H1 (cell line): ENCODE results near the gene ATP9B. TPM values are rescaled to one million over a fixed set of nuclear protein-coding genes. Genes with fewer than 3 reads are reported as not detected.

Experiments used
- CTCF ChIA-PET: fragments of 300-600 bp; sonication (Branson Sonifier 250); formaldehyde crosslinking; loops from one replicate; lab custom pipeline; 2021; ENCODE audit not compliant: partially characterized antibody; lab: Charles Lee
- POLR2A ChIA-PET: fragments of 300-600 bp; sonication (Branson Sonifier 250); formaldehyde crosslinking; loops from one replicate; lab custom pipeline; 2021; ENCODE audit warnings: inconsistent platforms; ENCODE audit not compliant: partially characterized antibody; lab: Charles Lee
- DNase-seq, 2 experiments: peaks; one replicate each; pipeline versions ENCODE4 v3.0.0 to v3.0.0-alpha.2; 2010 to 2022; ENCODE audit warnings: low spot score in 2 of 2, low read depth in 1 of 2, mixed read lengths in 1 of 2
- FAIRE-seq: peaks from 2 replicates; lab custom pipeline; 2011; peaks lifted over from hg19 to GRCh38; lab: Jason Lieb, UNC
- H2AFZ ChIP-seq: 2 replicates; pipeline ENCODE4 v1.8.1; 2012; ENCODE audit warnings: low read length, inconsistent platforms
- H2AK5ac ChIP-seq: 2 replicates; pipeline ENCODE4 v1.6.1; 2013; ENCODE audit warnings: low read depth, low read length
- H2BK120ac ChIP-seq: replicated peaks from 2 replicates; pipeline ENCODE3; 2013; ENCODE audit warnings: low read depth, low read length, inconsistent platforms
- H2BK12ac ChIP-seq: 2 replicates; pipeline ENCODE4 v1.6.1; 2013; ENCODE audit warnings: low read depth, low read length
- H2BK15ac ChIP-seq: 2 replicates; pipeline ENCODE4 v1.6.1; 2013; ENCODE audit warnings: low read length
- H2BK20ac ChIP-seq: 2 replicates; pipeline ENCODE4 v1.6.1; 2013; ENCODE audit warnings: low read length
- H2BK5ac ChIP-seq: 2 replicates; pipeline ENCODE4 v1.6.1; 2013; ENCODE audit warnings: low read depth, low read length
- H3K14ac ChIP-seq: 2 replicates; pipeline ENCODE4 v1.6.1; 2013; ENCODE audit warnings: inconsistent platforms; ENCODE audit not compliant: insufficient read length
- H3K18ac ChIP-seq: 2 replicates; pipeline ENCODE4 v1.6.1; 2013; ENCODE audit warnings: low read length; ENCODE audit errors: extremely low read depth
- H3K23ac ChIP-seq: 2 replicates; pipeline ENCODE4 v1.6.1; 2013; ENCODE audit warnings: inconsistent platforms; ENCODE audit not compliant: insufficient read length
- H3K23me2 ChIP-seq: 2 replicates; pipeline ENCODE4 v1.6.1; 2013; ENCODE audit warnings: low read depth, low read length
- H3K27ac ChIP-seq: 2 replicates; pipeline ENCODE4 v1.6.1; 2011; ENCODE audit warnings: low read depth, low read length, inconsistent platforms
- H3K27me3 ChIP-seq, 4 experiments: replicated peaks in 1 of 4; 1 replicate in 1 of 4; 2 replicates in 3 of 4; pipeline versions ENCODE4 v1.6.1 to v1.8.1; 2011 to 2013; ENCODE audit warnings: low read length in 3 of 4, mild to moderate bottlenecking in 3 of 4, inconsistent platforms in 2 of 4, mixed read lengths in 2 of 4, moderate library complexity in 1 of 4; ENCODE audit not compliant: control insufficient read depth in 3 of 4, insufficient read depth in 3 of 4; ENCODE audit errors: extremely low read depth in 1 of 4
- H3K36me3 ChIP-seq, 4 experiments: 2 replicates each; pipeline versions ENCODE4 v1.6.1 to v1.8.1; 2011 to 2013; ENCODE audit warnings: mild to moderate bottlenecking in 4 of 4, low read length in 3 of 4, moderate library complexity in 2 of 4, control low read depth in 1 of 4, inconsistent platforms in 1 of 4; ENCODE audit not compliant: insufficient read depth in 4 of 4, control insufficient read depth in 2 of 4
- H3K4ac ChIP-seq: replicated peaks from 2 replicates; pipeline ENCODE3; 2013; ENCODE audit warnings: low read length, low read depth, mixed read lengths, inconsistent platforms; ENCODE audit not compliant: insufficient read length
- H3K4me1 ChIP-seq, 4 experiments: replicated peaks in 1 of 4; 1 replicate in 1 of 4; 2 replicates in 3 of 4; pipeline versions ENCODE4 v1.6.1 to v1.8.1; 2011 to 2013; ENCODE audit warnings: low read length in 3 of 4, inconsistent platforms in 2 of 4, mixed read lengths in 1 of 4; ENCODE audit not compliant: insufficient read depth in 4 of 4, control insufficient read depth in 3 of 4
- H3K4me2 ChIP-seq, 2 experiments: 2 replicates each; pipeline versions ENCODE4 v1.6.1 to v1.8.1; 2011 to 2013; ENCODE audit warnings: low read depth in 2 of 2, low read length in 2 of 2, control low read depth in 1 of 2, inconsistent platforms in 1 of 2, mild to moderate bottlenecking in 1 of 2; ENCODE audit not compliant: insufficient read depth in 1 of 2
- H3K4me3 ChIP-seq, 4 experiments: fragments of 200-600, 300-600 bp in 1 of 4; sonication (generic), shearing (Covaris generic), sonication (Bioruptor Twin) in 1 of 4; 2 replicates each; pipeline versions ENCODE4 v1.5.1 to v1.8.1; 2011 to 2016; ENCODE audit warnings: low read length in 4 of 4, low read depth in 3 of 4, control low read depth in 2 of 4, inconsistent platforms in 2 of 4, mild to moderate bottlenecking in 2 of 4, mixed read lengths in 1 of 4, moderate library complexity in 1 of 4; ENCODE audit not compliant: insufficient read depth in 2 of 4; ENCODE audit errors: extremely low read depth in 1 of 4
- H3K56ac ChIP-seq: replicated peaks from 2 replicates; pipeline ENCODE3; 2013; ENCODE audit warnings: low read depth, mild to moderate bottlenecking, mixed read lengths, low read length, inconsistent platforms; ENCODE audit not compliant: insufficient read length
- H3K79me1 ChIP-seq: 2 replicates; pipeline ENCODE4 v1.6.1; 2013; ENCODE audit warnings: low read depth, low read length, control low read depth
- H3K79me2 ChIP-seq, 2 experiments: 2 replicates each; pipeline versions ENCODE4 v1.6.1 to v1.8.1; 2012 to 2013; ENCODE audit warnings: low read length in 2 of 2, mild to moderate bottlenecking in 2 of 2, inconsistent platforms in 1 of 2; ENCODE audit not compliant: insufficient read depth in 2 of 2, control insufficient read depth in 1 of 2
- H3K9ac ChIP-seq, 4 experiments: replicated peaks in 1 of 4; 1 replicate in 1 of 4; 2 replicates in 3 of 4; pipeline versions ENCODE4 v1.6.1 to v1.8.1; 2011 to 2013; ENCODE audit warnings: low read depth in 3 of 4, low read length in 3 of 4, control low read depth in 2 of 4, mild to moderate bottlenecking in 2 of 4, moderate library complexity in 2 of 4, inconsistent platforms in 1 of 4; ENCODE audit errors: extremely low read depth in 1 of 4
- H3K9me3 ChIP-seq, 2 experiments: 2 replicates each; pipeline versions ENCODE4 v1.6.1 to v1.8.1; 2012 to 2013; ENCODE audit warnings: mild to moderate bottlenecking in 2 of 2, moderate library complexity in 2 of 2, control low read depth in 1 of 2, inconsistent platforms in 1 of 2, low read depth in 1 of 2, low read length in 1 of 2, mixed read lengths in 1 of 2; ENCODE audit not compliant: insufficient read depth in 2 of 2
- H4K20me1 ChIP-seq, 2 experiments: replicated peaks in 1 of 2; 2 replicates each; pipeline versions ENCODE3 to v1.8.1; 2011 to 2013; ENCODE audit warnings: inconsistent platforms in 2 of 2, low read length in 2 of 2, mild to moderate bottlenecking in 1 of 2; ENCODE audit not compliant: insufficient read depth in 2 of 2, control insufficient read depth in 1 of 2
- H4K5ac ChIP-seq: 2 replicates; pipeline ENCODE4 v1.6.1; 2013; ENCODE audit warnings: low read length, low read depth, mixed read lengths, inconsistent platforms; ENCODE audit not compliant: insufficient read length
- H4K8ac ChIP-seq: 2 replicates; pipeline ENCODE4 v1.8.0; 2013; ENCODE audit warnings: mild to moderate bottlenecking, moderate library complexity, low read length, inconsistent platforms; ENCODE audit not compliant: insufficient read depth; ENCODE audit errors: extremely low read depth
- H4K91ac ChIP-seq: replicated peaks from 2 replicates; pipeline ENCODE3; 2013; ENCODE audit warnings: low read length, mixed read lengths, inconsistent platforms; ENCODE audit not compliant: insufficient read length
- ATF2 ChIP-seq: IDR thresholded peaks from 2 replicates; pipeline ENCODE4 v1.6.1; 2012; ENCODE audit warnings: low read length, inconsistent platforms
- CEBPB ChIP-seq: IDR thresholded peaks from 2 replicates; pipeline ENCODE4 v1.6.1; 2012; ENCODE audit warnings: low read depth, low read length
- CHD2 ChIP-seq: IDR thresholded peaks from 2 replicates; pipeline ENCODE4 v1.6.1; 2012; ENCODE audit warnings: low read length, improper control_type of control experiment
- CREB1 ChIP-seq: IDR thresholded peaks from 2 replicates; pipeline ENCODE4 v1.6.1; 2012; ENCODE audit warnings: inconsistent platforms
- KDM5A ChIP-seq: fragments of 200-600 bp; IDR thresholded peaks from 2 replicates; pipeline ENCODE4 v1.7.1; 2012; ENCODE audit warnings: mild to moderate bottlenecking, low read length, inconsistent platforms, mixed read lengths
- NANOG ChIP-seq: IDR thresholded peaks from 2 replicates; pipeline ENCODE4 v1.6.1; 2011; ENCODE audit warnings: low read length, low read depth, mild to moderate bottlenecking, inconsistent platforms; ENCODE audit not compliant: insufficient read depth, poor library complexity, severe bottlenecking
- POLR2A ChIP-seq, 2 experiments: IDR thresholded peaks; 1 replicate in 1 of 2; 2 replicates in 1 of 2; pipeline ENCODE4 v1.6.1; 2011; ENCODE audit warnings: low read depth in 2 of 2, low read length in 2 of 2, mild to moderate bottlenecking in 2 of 2; ENCODE audit errors: control extremely low read depth in 1 of 2
- POU5F1 ChIP-seq: IDR thresholded peaks from 2 replicates; pipeline ENCODE4 v1.6.1; 2011; ENCODE audit warnings: low read depth, mild to moderate bottlenecking, low read length, moderate library complexity
- RAD21 ChIP-seq, 2 experiments: IDR thresholded peaks in 1 of 2; conservative IDR thresholded peaks in 1 of 2; 2 replicates each; pipeline ENCODE4 v1.6.1; 2011; ENCODE audit warnings: low read depth in 2 of 2, low read length in 2 of 2, improper control_type of control experiment in 1 of 2, inconsistent platforms in 1 of 2, mild to moderate bottlenecking in 1 of 2, moderate library complexity in 1 of 2
- WGBS, 2 experiments: shearing (Covaris generic) in 1 of 2; methylation state at CpG; one replicate each; pipeline versions ENCODE4 v1.1.6 to v1.1.7; 2013 to 2015; ENCODE audit warnings: low lambda C conversion rate in 2 of 2, mixed read lengths in 2 of 2, inconsistent platforms in 1 of 2, low coverage in 1 of 2, missing lambda C conversion rate in 1 of 2; ENCODE audit not compliant: insufficient replicate concordance in 2 of 2, insufficient coverage in 1 of 2, insufficient read length in 1 of 2; ENCODE audit errors: extremely low coverage in 1 of 2, missing lambda C conversion rate in 1 of 2; 5-methylcytosine and 5-hydroxymethylcytosine counted together
- polyA plus RNA-seq, 7 experiments: library from polyadenylated mRNA; depleted of rRNA in 3 of 7; stranded (reverse) in 5 of 7; unstranded in 2 of 7; fragments of >200 nt in 5 of 7; fragments of 200-250 nt in 2 of 7; gene quantifications; 1 replicate in 5 of 7; 2 replicates in 1 of 7; 4 replicates in 1 of 7; pipeline versions ENCODE4 v1.2.1 to v1.2.3, GENCODE V29; 2011 to 2013; ENCODE audit warnings: missing spikeins in 2 of 7, mixed read lengths in 2 of 7
- total RNA-seq: library from RNA; stranded (reverse); fragmentation: NEBNext Ultra II Directional; extraction: Animal tissue kit (Norgen Biotek cat#: 25700); gene quantifications from 2 replicates; pipeline ENCODE4 v1.2.1, GENCODE V29; 2021
- TF ChIP-seq, protein P1 (sequence below): IDR thresholded peaks from 2 replicates; pipeline ENCODE4 v1.6.1; 2012; ENCODE audit warnings: inconsistent platforms

The ATP9B gene
- total and polyA plus RNA-seq, 2 of the 8 experiments (the other 6 are each of a cell fraction or from before 2014, with no cell fraction given): 15.1 to 21.7 TPM

DNA sequence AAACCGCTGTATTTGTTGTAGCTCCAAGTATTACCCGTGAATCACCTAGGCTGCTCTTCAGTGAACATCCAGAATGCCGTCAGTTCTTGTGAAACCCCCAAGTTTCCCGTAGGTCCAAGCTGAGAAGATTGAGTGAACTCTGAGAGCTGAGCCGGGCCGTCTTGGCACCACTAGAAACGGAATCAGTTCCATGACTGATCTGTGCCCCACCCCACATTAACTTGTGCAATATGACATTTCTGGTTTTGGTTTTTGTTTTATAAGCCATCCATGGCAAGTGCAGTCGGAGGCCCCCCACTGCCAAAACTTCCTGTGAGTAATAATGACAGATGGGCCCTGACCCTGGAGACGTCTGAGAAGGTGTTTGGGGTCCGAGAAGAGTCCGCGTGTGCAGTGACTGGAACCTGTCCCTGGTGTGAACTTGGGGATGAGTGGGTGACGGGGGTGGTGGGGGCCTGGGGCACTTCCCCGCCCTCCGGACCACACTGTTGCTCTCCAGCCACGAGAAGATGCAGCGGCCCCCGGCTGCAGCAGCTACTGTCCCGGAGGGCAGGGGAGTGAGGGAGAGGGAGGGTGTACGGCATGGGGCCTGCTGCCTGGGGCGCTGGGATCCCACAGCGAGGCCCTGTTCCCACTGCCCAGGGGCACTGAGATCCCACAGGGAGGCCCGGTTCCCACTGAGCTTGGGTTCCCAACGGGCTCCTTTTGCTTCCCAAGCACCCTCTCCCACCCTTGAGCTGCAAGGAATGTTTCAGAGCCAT lies 353.0 kb downstream of the ATP9B start:
- POLR2A ChIA-PET: no interaction called here
- H2BK5ac ChIP-seq: no peak overlapping the region
- TF ChIP-seq RAD21 (IDR thresholded peaks at IDR 0.05 in 1 of 2, conservative IDR thresholded peaks at IDR 0.05 in 1 of 2; ENCODE audit: low read depth in 2 of 2, low read length in 2 of 2): no peak
- TF ChIP-seq CHD2: no peak
- TF ChIP-seq KDM5A: no peak
- TF ChIP-seq ATF2: no peak
- no peak for TF ChIP-seq NANOG
- no peak for TF ChIP-seq POU5F1
- TF ChIP-seq, protein P1, sequence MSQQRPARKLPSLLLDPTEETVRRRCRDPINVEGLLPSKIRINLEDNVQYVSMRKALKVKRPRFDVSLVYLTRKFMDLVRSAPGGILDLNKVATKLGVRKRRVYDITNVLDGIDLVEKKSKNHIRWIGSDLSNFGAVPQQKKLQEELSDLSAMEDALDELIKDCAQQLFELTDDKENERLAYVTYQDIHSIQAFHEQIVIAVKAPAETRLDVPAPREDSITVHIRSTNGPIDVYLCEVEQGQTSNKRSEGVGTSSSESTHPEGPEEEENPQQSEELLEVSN: no peak
- TF ChIP-seq POLR2A (IDR thresholded peaks at IDR 0.05; ENCODE audit: control extremely low read depth in 1 of 2, low read depth in 2 of 2, low read length in 2 of 2): no peak
- no peak for TF ChIP-seq CEBPB
- no peak for TF ChIP-seq CREB1

More for the DNA sequence above, 353.0 kb downstream of the ATP9B start:
- DNase-seq (no peak), FAIRE-seq (no peak)
- 92% methylated on average over 14 of the region's 24 CpGs; no CpG with 5 or more reads in 1 of the 2 experiments for WGBS, 2 experiments
- Histone ChIP-seq H3K23ac (no peak overlapping the region), H3K18ac (no peak overlapping the region), H3K23me2 (no peaks in the 10 kb centered on the region; the same call in 1 of the 2 replicates), H3K14ac (no peak overlapping the region), H3K79me2 (no peaks in the 10 kb centered on the region), H4K8ac (no peak overlapping the region), H3K27ac (no peak overlapping the region), H3K79me1 (no peaks in the 10 kb centered on the region; the same call in 1 of the 2 replicates), H2BK120ac (no peak overlapping the region), H3K9me3 (no peaks in the 10 kb centered on the region), H2AFZ (no peak overlapping the region), H3K4ac (no peak overlapping the region), H3K4me2 (no peak overlapping the region), H2BK20ac (no peak overlapping the region), H4K20me1 (no peaks in the 10 kb centered on the region), H2BK15ac (no peak overlapping the region), H4K91ac (no peak overlapping the region), H3K9ac (no peak overlapping the region), H3K4me3 (no peak overlapping the region), H2BK12ac (no peak overlapping the region), H3K4me1 (no peaks in the 10 kb centered on the region; a peak in 1 of 7 replicates), H3K27me3 (no peaks in the 10 kb centered on the region), H2AK5ac (no peak overlapping the region), H4K5ac (no peak overlapping the region), H3K36me3 (no peaks in the 10 kb centered on the region; a peak in 1 of 8 replicates), H3K56ac (no peak overlapping the region)
- CTCF ChIA-PET: interaction anchor here (1.0 to 1.7 kb wide), 4 partner anchors 16 to 104 kb away, joined by 3 to 5 read pairs (median 4); no protein-coding TSS in a partner anchor
